Measurements from ENCODE around the gene GINS2.

GINS2 gene

DNA sequence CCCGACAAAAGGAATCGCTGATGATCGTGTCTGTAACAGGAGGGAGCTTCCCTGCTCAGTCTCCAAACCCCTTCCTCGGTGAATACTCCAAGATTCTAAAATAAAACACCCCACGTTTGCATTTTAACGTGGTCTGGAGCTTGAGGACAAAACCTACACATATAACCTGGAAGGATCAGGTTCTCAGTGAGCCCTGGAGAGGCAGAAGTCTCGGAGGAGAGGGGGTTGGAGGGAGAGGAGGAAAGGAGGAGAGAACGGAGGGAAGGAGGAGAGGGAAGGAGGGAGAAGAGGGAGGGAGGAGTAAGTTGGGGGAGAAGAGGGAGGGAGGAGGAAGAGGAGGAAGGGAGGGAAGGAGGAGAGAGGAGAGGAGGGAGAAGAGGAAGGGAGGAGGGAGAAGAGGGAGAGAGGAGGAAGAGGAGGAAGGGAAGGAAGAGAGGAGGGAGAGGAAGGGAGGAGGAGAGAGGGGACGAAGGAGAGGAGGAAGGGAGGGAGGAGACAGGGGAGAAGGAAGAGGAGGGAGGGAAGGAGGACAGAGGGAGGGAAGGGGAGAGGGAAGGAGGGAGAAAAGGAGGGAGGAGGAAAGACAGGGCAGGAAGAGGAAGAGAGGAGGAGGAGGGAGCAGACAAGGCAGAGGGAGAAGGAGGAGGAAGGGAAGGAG, 27.4 kb upstream of the GINS2 start:
- no peak for DNase-seq

DNA sequence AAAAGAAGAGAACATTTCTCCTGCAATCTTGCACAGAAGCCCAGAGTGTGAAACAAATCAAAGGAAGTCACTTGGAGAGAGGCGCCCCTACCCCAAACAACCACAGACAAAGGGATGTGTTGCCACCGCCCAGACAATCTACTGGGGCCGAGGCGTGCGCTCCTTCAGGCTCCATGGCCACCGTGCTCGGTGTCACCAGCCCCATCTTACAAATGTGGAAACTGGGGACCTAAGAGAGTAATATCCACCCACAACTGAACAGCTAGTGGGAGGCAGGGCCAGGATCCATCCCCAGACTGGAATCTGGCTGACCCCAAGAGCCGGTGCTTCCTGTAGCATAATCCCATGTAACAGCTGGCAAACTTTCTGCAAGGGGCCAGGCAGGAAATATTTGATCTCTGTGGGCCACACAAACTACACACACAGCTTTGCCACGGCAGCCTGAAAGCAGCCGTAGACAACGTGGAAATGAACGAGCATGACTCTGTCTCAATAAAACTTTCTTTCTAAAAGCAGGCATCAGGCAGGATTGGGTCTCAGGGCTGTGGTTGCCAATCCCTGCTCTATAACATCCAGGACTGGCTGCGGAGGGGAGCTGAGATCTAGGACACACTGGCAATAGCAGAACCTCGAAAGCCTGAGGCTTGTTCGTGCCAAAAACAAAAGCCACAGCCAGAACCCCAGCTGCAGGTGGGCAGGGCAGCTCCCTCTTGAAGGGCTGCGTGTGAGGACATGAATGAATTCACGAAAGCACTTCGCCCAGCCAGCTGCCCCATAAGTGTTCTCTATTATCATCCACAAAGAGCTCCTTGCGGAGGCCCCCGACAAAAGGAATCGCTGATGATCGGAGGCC, 26.6 kb upstream of the GINS2 start:
- DNase-seq = no peak

DNA sequence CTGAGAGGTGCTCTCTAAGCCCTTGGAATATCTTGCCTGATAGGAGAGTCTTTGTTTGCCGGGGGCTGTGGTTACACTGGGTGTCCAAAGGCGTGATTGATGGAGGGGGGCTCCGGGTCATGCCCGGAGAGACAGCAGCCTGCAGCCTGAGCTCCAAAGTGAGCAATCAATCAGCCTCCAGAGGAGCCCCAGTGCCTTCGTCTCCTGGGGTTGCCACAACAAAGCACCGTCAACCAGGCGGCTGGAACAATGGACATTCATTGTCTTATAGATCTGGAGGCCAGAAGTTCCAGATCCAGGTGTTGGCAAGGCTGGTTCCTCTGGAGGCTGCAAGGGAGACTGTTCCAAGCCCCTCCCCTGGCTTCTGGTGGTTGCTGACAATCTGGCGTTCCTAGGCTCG, 24.0 kb upstream of the GINS2 start:
- no peak for DNase-seq

DNA sequence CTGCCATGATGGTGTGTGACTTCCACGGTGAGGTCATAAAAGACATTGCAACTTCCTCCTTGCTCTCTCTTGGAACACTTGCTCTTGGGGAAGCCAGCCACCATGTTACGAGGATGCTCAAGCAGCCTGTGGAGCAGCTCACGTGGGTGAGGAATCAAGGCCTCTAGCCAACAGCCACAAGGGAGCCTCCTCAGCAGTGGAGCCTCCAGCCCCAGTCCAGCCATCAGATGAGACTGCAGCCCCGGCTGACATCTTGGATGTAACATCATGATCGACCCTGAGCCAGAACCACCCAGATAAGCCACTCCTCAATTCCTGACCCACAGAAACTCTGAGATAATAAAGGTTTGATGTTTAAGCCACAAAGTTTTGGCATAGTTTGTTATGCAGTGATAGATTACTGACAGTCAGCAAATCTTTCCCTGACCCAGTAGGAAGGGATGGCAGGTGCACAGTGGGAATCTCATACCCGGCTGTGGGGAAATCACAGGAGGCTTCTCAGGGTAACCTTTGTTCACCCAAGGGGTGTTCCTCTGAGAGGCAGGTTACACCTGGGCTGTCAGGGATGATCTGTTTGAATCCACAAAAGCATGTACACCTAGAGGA, 23.3 kb upstream of the GINS2 start:
- DNase-seq = no peak

GRCh38 chr16:85710732-85711131, 22.0 kb upstream of the GINS2 start:
- no peak for DNase-seq

- DNase-seq = no peak
Measured at GRCh38 chr16:85709766-85710585, 21.2 kb upstream of the GINS2 start.

- no peak for DNase-seq
Measured at GRCh38 chr16:85708338-85708737, 19.6 kb upstream of the GINS2 start.

GRCh38 chr16:85707528-85708095, 18.9 kb upstream of the GINS2 start:
- no peak for DNase-seq

GRCh38 chr16:85706449-85707034, 17.8 kb upstream of the GINS2 start:
- DNase-seq = no peak

- DNase-seq = no peak
Measured at GRCh38 chr16:85704900-85705846, 16.4 kb upstream of the GINS2 start.

DNA sequence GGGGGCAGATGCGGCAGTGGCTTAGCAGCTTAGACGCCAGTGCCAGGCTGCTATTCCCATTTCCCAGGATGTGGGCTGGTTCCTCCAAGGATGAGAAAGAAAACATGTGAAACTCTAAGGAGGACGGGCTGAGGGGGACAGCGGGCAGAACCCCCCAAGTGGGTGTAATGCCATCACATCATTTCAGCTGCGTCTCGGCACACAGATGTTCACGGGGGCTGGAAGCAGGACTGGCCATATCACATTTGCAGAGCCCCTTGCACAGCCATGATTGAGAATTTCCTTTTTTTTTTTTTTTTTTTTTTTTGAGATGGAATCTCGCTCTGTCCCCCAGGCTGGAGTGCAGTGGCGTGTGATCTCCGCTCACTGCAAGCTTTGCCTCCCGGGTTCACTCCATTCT, 15.3 kb upstream of the GINS2 start:
- no peak for DNase-seq

GRCh38 chr16:85699628-85700027, 10.9 kb upstream of the GINS2 start:
- no peak for DNase-seq

DNA sequence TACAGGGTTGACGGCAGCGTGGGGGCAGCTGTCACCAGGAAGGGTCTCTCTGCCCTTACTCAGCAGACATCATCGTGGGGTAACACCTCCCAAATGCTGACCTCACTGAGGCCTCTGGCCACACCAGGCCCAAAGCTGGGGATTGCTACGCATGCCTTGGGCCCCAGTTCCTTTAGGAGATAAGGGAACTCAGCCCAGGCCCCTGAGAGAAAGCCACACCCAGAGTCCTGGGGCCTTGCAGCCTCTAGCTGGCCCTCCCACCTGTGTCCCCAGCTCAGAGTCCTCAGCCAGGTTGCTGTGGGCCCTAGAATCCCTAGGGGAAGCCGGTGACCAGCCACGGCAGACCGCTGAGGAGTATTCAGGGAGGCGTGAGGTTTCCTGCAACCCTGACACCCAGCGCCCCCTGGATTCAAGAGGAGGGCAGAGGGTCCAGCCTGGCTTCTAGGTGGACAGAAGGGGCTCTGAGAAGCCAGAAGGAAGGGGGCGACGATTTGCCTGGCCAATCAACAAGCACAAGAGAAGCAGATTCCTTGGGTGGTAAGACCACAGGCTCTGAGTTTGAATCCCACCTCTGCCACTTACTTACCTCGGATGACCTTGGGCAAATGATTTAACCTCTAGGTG, 10.3 kb upstream of the GINS2 start:
- DNase-seq = no peak

DNA sequence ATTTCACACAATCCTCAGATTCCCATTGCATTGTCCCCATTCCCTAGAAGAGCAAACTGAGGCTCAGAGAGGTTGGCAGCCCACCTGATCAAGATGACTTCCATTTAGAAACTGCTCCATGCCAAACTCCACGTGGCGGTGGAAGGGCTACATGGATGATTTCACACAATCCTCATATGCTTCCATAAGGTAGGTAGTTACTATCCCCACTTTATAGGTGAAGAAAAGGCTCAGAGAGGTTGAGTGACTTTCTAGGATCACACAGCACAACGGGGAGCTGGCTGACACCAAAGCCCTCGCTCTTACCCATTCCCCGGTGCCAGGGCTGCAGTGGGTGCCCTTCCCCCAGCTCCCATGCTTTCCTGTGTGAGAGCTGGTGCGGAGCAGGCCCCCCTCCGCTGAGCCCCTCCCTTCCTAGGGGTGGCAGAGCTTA, 9.7 kb upstream of the GINS2 start:
- DNase-seq = no peak

GRCh38 chr16:85697431-85697830, 8.7 kb upstream of the GINS2 start:
- no peak for DNase-seq

- DNase-seq = no peak
Measured at GRCh38 chr16:85696781-85697180, 8.0 kb upstream of the GINS2 start.

GRCh38 chr16:85695196-85696128, 6.7 kb upstream of the GINS2 start:
- DNase-seq = no peak

DNA sequence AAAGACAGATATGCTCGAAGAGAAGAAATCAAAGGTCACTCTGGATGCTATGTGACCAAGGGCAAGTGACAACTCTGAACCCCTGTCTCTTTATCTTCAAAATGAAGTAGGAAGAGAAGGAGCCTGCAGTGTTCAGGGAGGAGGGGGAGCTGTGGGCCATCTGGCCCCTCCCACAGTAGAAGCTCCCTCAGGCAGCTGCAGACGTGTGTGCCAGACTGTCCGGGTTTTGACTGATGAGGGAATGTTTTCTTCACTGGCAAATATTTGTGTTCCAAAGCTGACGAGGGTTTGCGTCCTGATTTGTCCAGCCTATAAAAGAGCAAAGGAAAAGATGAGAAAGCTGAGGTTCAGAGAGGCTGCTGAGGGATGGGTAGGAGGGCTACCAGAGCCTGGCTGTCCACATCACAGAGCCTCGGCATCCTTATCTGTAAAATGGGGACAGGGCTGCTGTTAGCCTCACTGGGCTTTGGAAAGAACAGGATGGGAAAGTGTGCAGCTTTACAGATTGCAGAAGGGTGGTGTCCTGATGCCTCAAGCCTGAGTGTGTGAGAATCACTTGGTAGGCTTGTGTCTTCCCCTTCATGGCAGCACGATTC, 1.8 kb upstream of the GINS2 start:
- DNase-seq = no peak

DNA sequence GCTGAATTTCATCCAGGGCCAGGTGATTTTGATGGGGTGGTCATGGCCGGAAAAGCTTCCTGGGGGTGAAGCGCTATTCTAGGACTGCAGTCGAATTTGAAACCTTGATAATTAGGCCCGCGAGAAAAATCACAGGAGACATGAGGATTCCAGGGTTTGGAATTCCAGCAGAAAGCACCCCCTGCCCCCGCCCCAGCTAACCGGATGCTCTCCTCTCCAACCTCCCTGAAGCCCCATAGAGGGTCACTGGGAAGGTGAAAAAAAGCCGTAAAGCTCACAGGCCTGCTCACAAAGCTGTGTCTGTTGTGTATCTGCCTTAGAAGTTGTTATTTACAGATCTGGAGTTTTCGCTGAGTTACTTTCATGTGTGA, 1.2 kb upstream of the GINS2 start:
- no peak for DNase-seq
